Cerebellar cortex (tissue), 1 donor: Measurements from ENCODE around the gene HIPK3.
"Not testable (repeated sequence)": the region's sequence is repeated elsewhere in the genome, so short reads cannot be mapped to it uniquely, and the experiment has no call there.

ENCODE experiments used
- DNase-seq: peaks from one replicate; pipeline ENCODE4 v3.0.0-alpha.2; 2015; ENCODE audit warnings: low spot score

The HIPK3 gene

DNA sequence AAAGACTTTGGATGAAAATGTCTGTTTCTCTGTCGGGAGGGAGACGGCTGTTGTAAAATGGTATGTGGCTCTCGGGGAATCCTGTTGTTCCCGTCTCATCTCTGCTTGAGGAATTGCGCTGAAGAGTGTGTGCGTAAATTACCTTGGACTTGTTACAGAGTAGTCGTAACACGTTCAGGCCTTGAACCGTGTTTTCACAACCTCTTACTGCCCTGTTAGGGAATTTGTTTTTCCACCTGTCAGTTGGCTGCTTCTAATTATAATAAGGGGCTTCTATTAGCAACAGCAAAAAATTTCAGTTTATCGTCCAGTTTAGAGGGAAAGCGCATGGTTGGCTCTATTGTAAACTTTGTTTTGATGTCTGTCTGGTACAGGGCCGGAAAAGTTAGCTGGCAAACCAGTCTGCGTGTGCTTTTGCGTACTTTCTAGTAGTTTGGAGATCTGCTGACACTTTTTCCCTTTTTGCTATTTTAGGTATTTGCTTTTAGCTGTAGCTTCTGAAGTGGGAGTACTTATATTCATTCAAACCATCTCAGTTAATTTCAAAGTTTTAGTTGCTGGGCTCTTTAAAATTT, 1.5 kb downstream of the HIPK3 start:
- no peak for DNase-seq

DNA sequence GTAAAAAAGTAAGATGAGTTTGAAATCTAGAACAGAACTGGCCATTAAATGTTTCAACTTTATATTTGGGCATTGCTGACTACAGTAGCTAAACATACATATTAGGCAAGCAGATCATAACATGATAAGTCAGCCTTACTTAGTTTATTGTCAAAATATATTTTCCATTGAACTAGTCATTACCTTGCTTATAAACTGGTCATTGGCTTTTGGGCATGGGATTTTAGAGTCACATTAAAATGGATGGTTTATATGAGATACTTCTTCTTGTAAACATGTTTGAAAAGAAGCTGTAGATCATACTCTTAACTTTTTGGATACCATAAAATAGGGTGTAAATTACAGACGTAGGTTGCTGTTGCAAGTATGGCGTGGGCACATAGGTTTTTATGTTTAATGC, 2.7 kb downstream of the HIPK3 start:
- no peak for DNase-seq

DNA sequence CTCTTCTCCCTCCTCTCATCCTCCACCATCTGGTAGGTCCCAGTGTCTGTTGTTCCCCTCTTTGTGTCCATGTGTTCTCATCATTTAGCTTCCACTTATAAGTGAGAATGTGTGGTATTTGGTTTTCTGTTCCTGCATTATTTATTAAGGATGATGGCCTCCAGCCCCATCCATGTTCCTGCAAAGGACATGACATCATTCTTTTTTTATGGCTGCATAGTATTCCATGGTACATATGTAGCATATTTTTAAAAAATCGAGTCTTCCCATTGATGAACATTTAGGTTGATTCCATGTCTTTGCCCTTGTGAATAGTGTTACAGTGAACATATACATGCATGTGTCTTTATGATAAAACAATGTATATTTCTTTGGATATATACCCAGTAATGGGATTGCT, 4.2 kb downstream of the HIPK3 start:
- DNase-seq, result not testable (repeated sequence)

DNA sequence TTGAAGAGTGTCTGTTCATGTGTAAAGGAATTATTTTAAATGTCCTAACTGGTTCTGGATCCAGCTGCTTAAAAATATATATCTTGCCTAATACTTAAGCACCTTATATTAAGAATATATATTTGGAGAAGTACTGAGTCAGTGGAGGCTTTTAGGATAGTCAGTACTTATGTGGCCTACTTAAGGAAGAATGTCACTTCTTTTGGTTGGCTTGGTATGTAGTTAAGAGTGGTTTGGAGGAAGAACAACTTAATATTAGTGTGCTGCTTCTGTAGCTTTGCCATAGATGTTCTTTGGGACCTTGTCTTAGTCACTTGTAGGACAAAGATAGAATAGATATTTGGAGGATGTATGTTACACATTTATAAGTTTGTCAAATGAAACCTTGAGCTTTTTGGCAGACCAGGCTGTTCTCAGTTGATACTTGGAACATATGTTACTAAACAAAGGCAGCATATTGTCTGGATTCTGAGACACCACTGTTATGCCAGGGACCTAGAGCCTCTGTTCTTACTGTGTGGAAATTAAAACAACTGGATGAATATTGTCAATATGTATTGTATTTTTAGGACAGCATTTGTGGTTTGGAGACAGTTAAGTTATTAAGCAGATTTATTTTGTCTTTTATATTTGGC, 4.9 kb downstream of the HIPK3 start:
- DNase-seq, result peak; percentile 45

DNA sequence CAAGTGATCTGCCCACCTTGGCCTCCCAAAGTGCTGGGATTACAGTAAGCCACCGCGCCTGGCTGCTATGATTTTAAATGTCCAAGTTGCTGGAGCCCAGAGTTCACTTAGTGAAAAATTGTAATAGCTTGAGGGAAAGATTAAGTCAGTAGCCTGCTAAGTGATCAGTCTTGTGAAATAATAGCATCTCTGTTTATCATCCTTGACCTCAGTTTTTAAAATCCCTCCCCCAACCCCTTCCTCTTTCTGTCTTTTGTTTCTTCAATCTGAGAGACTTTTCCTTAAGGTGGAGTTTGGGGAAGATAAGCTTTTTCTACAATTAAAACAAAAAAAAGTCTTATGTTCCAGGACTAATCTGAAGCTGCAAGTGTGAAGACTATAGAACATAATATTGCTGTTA, 6.4 kb downstream of the HIPK3 start:
- DNase-seq, result no peak

DNA sequence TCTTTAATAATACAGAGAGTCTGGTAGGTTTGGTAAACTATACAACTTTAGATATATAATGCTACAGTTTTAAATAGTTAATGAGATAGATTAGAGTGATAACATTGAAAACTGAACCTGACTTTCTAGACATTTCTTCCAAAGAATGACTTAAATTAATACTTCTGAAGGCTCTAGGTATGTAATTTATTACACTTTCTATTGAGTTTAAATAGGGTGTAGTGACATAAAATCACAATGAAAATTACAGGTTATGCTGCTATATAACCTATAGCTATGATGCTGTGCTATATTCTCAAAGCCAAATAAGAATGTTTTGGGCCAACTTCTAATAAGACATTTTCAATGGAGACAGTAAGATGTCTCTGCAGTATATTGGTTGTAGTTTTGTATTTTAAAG, 7.7 kb downstream of the HIPK3 start:
- no peak for DNase-seq

DNA sequence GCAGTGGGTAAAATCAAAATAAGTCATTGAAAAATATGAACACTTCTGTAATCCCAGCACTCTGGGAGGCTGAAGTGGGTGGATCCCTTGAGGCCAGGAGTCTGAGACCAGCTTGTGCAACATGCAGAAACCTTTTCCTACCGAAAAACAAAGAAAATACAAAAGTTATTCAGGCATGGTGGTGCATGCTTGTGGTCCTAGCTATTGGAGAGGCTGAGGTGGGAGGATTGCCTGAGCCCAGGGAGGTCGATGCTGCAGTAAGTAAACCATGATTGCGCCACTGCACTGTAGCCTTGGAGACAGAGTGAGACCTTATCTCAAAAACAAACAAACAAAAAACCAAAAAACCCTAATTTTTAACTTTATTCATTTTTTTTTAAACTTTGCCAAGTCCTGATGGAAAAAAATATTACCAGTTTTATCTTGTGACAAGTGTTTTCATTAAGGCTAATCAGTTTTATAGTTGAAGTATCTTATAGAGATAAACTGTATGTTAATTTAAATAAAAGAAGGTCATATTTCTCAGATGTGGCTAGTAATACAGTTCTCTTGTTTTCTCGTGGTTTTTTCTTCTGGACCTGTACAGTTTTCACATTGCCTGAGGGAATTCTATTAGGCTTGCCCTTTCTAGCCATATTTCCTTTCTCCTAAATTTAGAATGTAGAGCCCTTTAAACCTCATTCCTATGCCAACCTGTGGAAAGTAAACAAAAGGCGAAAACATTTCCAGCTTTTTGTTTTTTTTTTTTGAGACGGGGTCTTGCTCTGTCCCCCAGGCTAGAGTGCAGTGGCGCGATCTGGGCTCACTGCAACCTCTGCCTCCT, 9.4 kb downstream of the HIPK3 start:
- no peak for DNase-seq

DNA sequence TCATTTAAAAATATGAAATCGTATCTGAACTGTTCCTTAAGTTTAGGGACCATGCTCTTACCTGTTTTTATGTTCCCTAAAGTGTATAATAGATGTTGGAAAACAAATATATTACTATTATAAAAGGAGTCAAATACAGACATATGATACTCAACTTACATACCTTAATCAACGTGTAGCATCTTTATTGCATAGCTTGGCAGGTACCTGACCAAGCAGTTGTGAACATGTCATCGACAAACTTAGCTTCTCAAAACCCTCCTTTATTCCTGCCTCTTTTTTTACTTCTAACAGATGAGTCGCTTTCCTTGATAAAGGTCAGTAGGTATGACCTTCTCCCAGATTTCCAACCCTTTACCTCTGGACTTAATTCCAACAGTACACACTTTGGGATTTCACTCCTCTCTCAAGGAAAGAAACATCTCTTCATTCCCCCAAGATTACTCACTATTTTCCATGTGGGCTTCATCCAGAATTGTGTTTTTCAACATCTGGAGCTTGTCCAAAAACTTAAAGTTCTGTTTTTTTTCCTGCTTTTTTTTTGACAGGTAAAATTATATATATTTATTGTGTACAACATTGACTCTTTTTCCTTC, 11.9 kb downstream of the HIPK3 start:
- no peak for DNase-seq

DNA sequence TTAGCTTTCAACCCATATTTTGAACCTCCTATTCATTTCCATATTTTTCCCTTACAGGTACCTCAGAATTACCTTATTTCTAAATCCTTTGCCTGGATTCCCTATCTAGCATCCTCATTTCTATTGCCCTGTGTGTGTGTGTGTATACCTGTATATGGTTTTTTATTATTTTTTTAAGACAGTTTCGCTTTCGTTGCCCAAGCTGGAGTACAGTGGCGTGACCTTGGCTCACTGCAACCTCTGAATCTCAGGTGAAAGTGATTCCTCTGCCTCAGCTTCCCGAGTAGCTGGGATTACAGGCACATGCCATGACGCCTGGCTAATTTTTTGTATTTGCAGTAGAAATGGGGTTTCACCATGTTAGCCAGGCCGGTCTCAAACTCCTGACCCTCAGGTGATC, 12.6 kb downstream of the HIPK3 start:
- DNase-seq, result no peak

DNA sequence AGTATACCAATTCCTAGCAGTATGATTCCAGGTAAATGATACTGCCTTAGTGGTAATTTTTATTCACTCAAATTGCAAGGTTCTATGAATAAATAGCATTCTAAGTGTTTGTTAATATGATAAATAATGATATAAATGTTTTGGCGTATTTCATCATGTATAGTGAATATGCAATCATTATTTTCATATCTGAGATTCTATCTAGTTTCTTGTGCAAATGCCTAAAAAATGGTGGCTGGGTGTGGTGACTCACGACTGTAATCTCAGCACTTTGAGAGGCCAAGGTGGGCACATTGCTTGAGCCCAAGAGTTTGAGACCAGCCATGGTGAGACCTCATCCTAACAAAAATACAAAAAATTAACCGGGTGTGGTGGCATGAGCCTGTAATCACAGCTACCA, 13.9 kb downstream of the HIPK3 start:
- no peak for DNase-seq

DNA sequence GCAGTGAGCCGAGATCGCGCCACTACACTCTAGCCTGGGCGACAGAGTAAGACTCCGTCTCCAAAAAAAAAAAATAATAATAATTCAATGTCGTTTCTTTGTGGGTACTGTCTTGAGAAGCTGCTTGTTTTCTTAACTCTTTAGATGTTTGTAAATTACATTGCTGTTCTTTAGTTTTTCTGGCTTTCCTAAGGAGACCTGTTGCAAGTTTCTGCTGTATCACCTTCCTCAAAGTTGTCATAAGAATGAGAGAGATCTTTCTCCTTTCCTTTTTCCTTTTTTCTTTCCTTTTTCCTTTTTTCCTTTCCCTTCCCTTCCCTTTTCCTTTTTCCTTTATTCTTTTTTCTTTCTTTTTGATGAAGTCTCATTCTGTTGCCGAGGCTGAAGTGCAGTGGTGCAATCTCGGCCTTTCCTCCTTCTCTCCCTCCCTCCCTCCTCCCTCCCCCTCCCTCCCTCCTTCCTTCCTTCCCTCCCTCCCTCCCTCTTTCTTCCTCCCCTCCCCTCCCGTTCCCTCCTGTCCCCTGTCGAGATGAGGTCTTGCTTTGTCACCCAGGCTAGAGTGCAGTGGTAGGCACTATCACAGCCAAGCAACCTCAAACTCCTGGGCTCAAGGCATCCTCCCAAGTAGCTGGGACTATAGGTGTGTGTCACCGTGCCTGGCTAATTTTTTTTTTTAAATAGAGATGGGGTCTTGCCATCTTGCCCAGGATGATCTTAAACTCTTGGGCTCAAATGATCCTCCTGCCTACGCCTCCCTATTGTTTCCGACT, 15.3 kb downstream of the HIPK3 start:
- DNase-seq, result no peak

DNA sequence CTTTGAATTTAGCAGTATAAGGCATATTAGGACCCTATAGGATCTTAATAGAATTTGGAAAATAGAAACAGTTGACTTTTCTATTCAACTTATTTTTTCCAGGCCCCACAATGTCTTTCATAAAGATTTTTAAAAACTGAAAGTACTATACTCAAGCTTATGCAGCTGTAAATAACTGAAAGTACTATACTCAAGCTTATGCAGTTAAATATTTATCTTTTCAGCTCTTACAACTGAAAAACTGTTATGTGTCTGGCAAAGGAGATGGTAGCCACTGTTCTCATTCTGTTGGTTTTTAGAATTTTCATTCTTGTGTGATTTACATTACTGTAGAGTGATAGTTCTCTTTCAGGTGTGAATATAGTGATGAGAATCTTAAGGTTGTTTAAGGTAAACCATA, 16.5 kb downstream of the HIPK3 start:
- no peak for DNase-seq

DNA sequence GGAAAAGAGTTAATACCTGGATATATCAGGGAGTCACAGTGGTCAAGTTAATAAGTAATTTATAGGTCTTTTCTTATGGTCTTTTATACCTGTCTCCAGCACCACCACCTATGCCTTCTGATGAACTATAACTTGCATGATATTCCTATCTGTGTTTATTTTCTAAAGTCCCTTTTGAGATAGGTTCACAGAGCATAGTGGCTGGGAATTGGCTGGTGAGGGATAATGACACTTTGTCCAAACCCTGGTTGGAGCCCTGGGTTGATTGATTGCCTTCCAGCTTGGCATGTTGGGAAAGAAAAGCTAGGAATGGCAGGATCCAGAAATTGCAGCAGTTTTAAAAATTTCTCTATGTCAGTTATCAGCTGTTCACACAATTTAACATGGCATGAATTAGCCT, 23.2 kb downstream of the HIPK3 start:
- DNase-seq, result no peak

DNA sequence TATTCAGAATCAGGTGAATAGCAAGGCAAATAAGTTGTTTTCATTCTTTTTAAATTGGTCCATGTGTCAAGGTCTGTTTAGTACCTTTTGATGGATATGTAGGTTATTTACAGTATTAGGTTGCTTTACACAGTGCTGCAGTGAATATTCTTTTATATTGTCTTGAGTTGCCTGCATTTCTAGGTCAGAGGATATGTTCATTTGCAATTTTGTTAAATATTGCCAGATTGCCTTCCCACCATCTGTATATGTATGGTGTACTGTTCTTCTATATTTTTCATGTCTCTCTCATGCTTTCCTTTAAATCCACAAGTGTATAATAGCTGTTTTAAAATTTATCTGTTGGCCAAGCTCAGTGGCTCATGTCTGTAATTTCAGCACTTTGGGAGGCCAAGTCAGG, 24.6 kb downstream of the HIPK3 start:
- DNase-seq, result no peak

DNA sequence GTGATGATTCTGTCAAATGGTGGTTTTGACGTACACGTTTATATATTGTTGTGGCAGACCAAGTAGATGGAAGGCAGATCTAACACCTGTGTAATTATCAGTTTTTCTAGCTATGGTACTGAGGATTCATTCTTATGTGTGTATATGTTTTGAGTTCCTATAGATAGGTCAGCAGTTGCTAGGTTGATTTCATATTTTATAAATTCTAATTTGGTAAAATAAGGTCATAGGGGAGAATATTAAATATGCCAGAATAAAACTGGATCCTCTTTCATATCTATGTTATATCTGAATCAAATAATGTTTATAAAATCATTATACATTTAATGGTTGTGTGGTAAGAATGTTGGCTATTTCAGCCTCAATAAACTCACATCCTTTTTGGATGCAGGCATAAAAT, 27.6 kb downstream of the HIPK3 start:
- no peak for DNase-seq

DNA sequence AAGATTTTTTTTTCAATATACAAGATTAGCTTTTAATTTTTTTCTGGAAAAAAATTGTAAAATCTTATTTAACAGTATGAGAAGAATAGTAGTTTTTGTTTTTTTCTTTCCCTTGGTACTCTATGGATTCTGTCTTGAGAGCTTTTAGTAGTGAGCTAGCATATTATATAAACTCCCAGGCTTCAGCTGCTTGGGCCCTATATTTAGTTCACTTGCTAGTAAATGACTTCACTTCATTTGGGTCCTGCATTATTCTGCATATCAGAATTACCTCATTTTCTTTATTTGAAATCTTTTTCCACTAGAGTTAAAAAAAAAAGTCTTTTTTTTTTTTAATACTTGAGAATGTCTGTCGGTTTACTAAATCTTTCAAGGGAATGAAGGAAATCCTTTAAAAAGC, 33.1 kb downstream of the HIPK3 start:
- peak; percentile 53 for DNase-seq

DNA sequence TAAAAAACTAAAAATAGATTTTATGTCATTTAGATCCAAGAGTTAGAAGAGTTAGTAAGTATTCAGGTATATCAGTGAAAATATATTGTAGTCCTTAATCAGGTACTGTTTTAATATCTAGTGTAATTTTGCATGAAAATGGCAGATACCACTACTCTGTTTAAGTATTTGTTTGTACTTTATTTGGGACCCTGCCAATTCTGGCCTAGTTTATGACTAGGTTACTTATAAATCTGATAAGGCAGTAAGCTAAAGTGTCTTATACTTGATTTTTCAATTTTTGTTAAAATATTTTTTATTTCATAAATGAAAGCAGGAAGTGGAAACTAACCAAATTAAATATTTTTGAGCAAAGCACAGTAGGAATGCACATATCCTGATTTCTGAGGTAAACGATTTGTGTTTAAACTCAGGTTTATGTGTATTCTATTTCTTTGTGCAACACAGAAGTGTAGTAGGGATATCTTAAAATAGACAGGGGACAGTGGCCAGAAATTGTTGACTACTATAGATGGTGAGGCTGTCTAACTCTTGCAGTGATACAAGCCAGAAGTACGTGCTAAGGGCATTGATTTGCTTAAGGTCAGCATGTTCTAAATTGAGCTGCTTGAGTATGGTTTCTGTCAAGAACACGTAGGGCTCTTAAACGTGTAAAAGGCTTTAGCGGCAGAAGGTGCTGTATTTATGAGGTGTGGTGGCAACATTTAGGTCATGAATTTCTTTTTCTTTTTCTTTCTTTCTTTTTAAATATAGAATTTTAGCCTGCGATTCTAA, 34.0 kb downstream of the HIPK3 start:
- DNase-seq, result peak; percentile 28

DNA sequence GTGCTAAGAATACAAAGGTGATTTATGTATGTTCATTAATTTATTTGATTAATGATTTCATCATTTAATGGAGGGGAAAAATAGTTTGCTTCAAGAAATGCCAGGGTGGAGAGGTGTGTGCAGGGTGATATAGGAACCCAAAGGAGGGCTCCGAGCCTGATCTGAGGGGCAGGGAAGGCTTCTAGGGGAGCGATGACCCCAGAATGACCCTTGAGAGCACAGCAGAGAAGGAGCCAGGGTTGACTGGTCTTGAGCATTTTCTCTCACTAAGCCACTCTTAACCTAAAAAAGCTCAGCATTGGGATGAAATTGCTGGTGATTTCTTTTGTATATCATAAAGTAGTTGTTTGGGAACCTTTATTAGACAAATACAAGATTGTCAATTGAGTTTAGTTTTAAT, 35.1 kb downstream of the HIPK3 start:
- DNase-seq, result no peak

DNA sequence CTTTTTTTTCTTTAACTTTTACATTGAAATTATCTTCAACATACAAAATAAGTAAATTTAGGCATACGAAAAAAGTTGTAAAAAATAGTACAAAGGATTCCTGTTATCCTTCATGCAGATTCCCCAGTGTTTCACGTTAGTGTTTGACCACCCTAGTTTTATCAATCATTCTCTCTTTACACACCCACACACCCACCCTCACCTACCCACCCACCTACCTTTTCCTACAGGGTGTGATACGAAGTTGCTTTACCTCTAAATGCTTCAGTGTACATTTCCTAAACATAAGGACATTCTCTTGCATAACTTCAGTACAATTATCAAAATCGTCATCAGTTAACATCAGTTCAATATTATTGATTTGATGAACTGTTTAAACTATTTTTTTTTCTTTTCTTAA, 37.0 kb downstream of the HIPK3 start:
- no peak for DNase-seq

DNA sequence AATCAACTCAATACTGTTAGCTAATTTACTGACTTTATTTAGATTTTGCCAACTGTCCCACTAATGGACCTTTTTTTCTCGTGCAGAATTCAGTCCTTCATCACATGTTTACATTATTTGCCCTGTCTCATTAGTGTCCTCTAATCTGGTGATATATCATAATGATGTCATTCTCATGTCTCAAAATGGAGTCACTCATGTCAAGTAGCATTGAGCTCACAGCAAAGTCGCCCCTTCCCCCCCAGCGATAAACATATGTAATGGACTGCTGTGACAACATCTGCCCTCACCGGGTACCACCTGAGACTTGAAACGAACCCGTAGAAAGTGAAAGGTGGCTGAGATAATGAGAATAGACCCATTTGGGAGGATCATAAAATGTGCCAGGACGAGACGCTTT, 37.6 kb downstream of the HIPK3 start:
- no peak for DNase-seq

DNA sequence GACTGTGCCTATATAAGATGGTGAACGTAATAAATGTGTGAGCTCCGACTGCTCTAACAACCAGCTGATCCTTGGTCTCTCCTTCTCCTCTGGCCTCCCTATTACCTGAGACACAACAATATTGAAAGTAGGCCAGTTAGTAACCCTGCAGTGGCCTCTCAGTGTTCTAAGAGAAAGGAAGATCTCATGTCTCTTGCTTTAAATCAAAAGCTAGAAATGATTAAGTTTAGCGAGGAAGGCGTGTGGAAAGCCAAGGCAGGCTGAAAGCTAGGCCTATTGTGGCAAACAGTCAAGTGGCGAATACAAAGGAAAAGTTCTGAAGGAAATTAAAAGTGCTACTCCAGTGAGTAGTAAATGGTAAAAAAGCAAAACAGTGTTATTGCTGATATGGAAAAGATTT, 39.5 kb downstream of the HIPK3 start:
- no peak for DNase-seq

DNA sequence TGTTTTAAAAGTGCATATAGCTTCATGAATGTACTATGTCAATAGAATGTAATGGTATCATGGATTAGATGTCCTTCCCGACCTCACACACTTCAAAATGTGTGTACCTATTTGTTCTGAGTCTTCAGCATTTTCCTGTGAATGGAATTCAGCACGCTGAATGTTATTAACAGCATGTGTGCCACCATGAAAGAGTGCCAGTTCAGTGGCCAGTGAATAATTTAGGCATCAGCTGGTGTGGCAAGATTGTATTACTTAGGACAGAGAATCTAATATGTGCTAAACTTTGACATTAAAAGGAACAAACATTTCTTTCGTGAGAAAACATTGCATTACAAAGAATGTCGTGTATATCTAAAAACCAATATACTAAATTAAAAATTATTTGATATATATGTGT, 46.4 kb downstream of the HIPK3 start:
- DNase-seq, result peak; percentile 69
